Measurements from ENCODE around the gene CHAD. TPM values are rescaled to one million over a fixed set of nuclear protein-coding genes. Genes with fewer than 3 reads are reported as not detected.
A peak's percentile ranks its signal among the peaks of the same experiment; 100 is the strongest.

CHAD gene
- total RNA-seq, 2 donors from 2014 or later, result 0.51 to 1.6 TPM

GRCh38 chr17:50467855-50468303, 801 bp downstream of the CHAD start:
- DNase-seq (ENCODE audit: low spot score), result no peak
- Histone ChIP-seq H3K27me3 (replicated peaks; ENCODE audit: insufficient read depth) (no peaks in the 10 kb centered on the region), H3K4me1 (replicated peaks) (peaks cover 10% of the 10 kb centered on the region), H3K27ac (no peak overlapping the region), H3K36me3 (no peaks in the 10 kb centered on the region), H3K4me3 (no peak overlapping the region), H3K9me3 (no peaks in the 10 kb centered on the region)
- no peak for TF ChIP-seq CTCF (IDR thresholded peaks at IDR 0.05)
- 82% methylated on average over 13 of the region's 13 CpGs for WGBS
- intact Hi-C loops (cut with DNase I), result no loop called here

DNA sequence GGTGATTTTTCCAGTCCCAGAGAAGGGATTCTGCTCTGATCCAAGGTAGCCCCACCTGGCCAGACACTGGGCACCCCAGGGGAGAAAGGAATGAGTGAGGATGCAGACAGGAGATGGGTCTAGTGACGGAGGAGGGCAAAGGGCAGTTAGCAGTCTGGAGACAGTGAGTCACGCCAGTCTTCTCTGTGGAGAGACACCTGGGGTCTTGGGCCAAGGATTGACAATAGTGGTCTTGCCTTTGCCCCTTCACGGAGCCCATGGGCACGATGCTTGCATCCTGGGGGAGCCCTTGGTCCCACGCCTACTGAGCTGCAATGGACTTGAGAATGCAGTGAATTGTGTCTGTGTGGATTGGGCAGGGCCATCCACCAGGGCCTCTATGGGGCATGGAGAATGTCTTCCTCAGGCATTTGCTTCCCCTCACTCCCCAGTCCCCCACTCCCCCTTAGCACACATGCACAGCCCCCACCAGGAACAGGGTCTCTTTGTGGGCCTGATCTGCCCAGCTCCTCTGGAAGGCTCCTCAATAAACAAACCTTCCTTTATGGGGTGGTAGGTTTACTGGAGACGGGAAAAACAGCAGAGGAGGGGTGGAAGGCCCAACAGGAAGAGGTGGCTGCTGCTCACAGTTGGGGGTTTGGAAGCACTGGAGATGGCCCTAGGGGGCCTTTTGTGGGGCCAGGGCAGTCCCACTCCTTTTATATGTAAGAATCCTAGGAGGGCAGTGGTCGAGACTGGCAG, 1.4 kb downstream of the CHAD start:
- H3K9me3 ChIP-seq, result no peaks in the 10 kb centered on the region
- no peak for DNase-seq (ENCODE audit: low spot score)
- no peak overlapping the region for H3K4me3 ChIP-seq
- no peak for TF ChIP-seq POLR2A (IDR thresholded peaks at IDR 0.05)
- no peak for TF ChIP-seq CTCF (IDR thresholded peaks at IDR 0.05)
- TF ChIP-seq POLR2AphosphoS5 (IDR thresholded peaks at IDR 0.05), result no peak
- peak overlapping the region in 1 of 2 donors; percentile 39 for H3K27ac ChIP-seq
- no peaks in the 10 kb centered on the region for H3K27me3 ChIP-seq (replicated peaks; ENCODE audit: insufficient read depth)
- intact Hi-C loops (cut with DNase I), result no loop called here
- 91% methylated on average over 7 of the region's 7 CpGs for whole genome bisulfite sequencing
- H3K36me3 ChIP-seq, result no peaks in the 10 kb centered on the region
- peaks cover 10% of the 10 kb centered on the region for H3K4me1 ChIP-seq (replicated peaks)

DNA sequence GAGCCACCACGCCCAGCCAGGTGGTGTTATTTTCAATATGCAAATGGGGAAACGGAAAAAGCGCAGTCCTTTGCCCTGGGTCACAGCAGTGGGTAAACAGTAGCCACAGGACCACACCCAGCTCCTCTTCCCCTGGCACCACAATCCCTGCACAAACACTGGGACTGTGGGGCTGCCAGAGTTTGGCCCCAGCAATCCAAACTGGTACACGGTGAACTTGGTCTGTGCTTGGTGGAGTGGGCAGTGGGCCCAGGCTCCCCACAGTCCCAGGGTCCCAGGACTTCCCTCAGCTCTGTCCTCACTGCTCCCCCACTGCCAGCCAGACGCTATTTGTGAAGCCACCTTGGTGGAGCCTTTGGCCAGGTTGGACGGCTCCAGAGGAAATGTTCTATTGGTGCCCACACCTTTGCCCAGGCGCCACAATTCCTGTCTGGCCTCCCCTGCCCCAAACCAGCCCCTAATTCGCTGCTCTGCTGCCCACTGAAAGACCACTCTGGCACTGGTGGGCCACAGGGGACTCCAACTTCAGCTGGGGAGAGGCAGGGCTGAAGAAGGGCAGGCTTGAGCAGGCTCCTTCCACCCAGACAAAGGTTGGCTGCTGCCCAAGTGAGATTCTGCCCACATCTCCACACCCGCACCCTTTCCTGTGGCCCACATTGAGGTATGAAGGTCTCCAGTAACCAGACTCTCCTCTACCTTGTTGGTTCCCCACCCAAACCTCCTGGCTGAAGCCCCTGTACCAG, 2.1 kb downstream of the CHAD start:
- Histone ChIP-seq H3K27ac (peak overlapping the region; percentile 39 to 51), H3K9me3 (no peaks in the 10 kb centered on the region), H3K36me3 (no peaks in the 10 kb centered on the region), H3K27me3 (replicated peaks; ENCODE audit: insufficient read depth) (no peaks in the 10 kb centered on the region), H3K4me3 (no peak overlapping the region), H3K4me1 (replicated peaks) (peaks cover 10% of the 10 kb centered on the region)
- intact Hi-C loops (cut with DNase I), result no loop called here
- DNase-seq (ENCODE audit: low spot score), result no peak
- WGBS, result 63% methylated on average over 9 of the region's 9 CpGs
- TF ChIP-seq CTCF (IDR thresholded peaks at IDR 0.05) (no peak), POLR2A (IDR thresholded peaks at IDR 0.05) (no peak), POLR2AphosphoS5 (IDR thresholded peaks at IDR 0.05) (no peak)

DNA sequence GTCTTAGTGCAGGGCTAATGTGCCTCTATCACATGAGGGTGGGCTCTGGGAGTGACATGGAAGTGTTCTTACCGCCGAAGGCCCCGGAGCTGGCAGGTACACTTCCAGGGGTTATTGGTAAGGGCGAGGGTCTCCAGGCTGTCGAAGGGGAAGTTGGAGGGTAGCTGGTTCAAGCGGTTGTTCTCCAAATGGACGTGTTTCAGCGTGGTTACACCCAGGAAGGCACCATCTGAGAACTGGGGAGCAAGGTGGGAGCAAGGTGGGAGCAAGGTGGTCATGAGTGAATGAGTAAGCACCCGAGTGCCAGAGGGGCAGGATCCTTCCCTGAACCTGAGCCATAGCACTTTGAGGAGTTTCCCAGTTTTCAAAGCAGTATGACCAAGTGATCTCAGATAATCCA, 3.0 kb downstream of the CHAD start:
- intact Hi-C loops (cut with DNase I), result no loop called here
- H3K36me3 ChIP-seq, result no peaks in the 10 kb centered on the region
- H3K27me3 ChIP-seq (replicated peaks; ENCODE audit: insufficient read depth), result no peaks in the 10 kb centered on the region
- no peak for DNase-seq (ENCODE audit: low spot score)
- H3K4me3 ChIP-seq, result no peak overlapping the region
- H3K9me3 ChIP-seq, result no peaks in the 10 kb centered on the region
- WGBS, result 94% methylated on average over 9 of the region's 9 CpGs
- no peak overlapping the region for H3K27ac ChIP-seq
- peaks cover 10% of the 10 kb centered on the region for H3K4me1 ChIP-seq (replicated peaks)
- no peak for TF ChIP-seq POLR2AphosphoS5 (IDR thresholded peaks at IDR 0.05)
- no peak for TF ChIP-seq POLR2A (IDR thresholded peaks at IDR 0.05)
- no peak for TF ChIP-seq CTCF (IDR thresholded peaks at IDR 0.05)

Data from prostate gland (tissue), 2 donors.